Measurements from ENCODE around the gene NBEA.

NBEA gene

DNA sequence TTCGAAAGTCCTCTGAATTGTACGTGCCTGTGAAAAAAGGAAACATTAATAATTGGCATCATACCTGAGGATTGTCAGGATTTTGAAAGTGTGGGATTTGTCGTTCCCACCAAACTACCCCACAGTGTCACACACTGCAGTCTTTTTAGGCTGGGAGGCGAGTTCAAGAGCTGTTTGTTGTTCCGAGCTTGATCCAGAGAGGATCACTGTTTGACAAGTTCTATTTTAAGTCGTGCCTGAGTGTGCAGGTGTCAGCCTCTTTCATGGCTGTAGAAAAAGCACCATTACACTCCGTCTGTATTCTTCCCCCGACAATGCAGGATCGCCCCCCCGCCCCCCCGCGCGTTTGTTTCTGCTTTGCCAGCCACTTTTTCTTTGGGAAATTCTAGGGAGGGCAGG lies 635 bp upstream of the NBEA start:
- TF ChIP-seq, protein P1, sequence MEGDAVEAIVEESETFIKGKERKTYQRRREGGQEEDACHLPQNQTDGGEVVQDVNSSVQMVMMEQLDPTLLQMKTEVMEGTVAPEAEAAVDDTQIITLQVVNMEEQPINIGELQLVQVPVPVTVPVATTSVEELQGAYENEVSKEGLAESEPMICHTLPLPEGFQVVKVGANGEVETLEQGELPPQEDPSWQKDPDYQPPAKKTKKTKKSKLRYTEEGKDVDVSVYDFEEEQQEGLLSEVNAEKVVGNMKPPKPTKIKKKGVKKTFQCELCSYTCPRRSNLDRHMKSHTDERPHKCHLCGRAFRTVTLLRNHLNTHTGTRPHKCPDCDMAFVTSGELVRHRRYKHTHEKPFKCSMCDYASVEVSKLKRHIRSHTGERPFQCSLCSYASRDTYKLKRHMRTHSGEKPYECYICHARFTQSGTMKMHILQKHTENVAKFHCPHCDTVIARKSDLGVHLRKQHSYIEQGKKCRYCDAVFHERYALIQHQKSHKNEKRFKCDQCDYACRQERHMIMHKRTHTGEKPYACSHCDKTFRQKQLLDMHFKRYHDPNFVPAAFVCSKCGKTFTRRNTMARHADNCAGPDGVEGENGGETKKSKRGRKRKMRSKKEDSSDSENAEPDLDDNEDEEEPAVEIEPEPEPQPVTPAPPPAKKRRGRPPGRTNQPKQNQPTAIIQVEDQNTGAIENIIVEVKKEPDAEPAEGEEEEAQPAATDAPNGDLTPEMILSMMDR (IDR thresholded peaks at IDR 0.05): no peak

DNA sequence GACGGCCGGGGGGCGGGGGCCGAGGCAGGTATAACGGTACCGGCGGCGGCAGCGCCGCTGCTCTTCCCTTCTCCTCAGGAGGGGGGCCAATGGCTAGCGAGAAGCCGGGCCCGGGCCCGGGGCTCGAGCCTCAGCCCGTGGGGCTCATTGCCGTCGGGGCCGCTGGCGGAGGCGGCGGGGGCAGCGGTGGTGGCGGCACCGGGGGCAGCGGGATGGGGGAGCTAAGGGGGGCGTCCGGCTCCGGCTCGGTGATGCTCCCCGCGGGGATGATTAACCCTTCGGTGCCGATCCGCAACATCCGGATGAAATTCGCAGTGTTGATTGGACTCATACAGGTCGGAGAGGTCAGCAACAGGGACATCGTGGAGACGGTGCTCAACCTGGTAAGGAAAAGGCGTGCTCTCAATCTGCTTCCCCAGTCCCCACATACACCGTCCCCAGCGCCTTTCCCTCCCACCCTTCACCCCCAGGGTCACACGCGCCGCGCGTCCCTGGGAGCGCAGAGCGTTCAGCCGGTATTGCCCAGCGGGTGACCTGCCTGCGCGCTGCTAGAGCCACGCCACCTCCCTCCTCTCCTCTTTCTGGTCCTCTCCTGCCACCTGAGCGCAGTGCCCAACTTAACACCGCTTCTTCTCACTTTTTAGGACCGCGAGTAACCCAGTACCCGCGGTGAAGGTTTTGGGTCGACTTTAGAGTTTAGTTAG lies 814 bp downstream of the NBEA start:
- TF ChIP-seq, protein P1 (IDR thresholded peaks at IDR 0.05): no peak

DNA sequence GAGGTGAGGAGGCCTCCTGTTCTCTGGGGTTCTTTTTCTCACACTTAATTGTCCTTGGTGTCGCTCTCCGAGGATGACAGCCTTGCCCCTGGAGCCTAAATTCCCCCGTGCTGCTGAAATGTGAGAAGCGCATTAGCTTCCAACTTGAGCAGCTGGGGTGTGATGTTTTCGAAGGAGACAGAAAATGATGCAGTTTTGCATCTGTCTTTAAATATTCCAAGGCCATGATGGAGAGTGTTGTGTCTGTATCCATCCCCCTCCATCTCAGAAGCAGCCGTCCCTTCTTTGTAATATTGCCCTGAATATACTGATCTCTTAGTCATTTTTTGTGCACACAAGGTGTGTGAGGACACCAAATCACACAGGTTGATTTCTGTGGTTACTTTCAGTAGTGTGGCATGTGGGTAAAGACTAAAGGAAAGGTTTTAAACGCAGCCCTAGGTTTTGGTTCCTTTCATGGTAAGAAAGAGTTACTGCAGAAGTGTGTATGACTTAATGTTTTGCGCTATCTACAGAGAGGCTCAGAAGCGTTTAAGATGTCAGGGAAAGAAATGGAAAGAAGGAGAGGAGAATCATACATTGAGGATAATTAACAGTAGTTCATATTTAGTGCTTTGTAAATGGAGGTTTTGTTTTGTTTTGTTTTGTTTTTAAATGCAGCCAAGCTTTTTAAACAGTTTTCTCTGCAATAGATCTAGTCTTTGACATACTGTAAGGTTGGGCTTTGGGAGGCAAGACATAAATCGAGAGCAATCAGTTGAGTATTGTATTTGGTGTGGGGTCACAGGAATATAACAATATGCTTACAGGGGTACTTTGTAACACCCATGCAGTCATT lies 1.6 kb downstream of the NBEA start:
- TF ChIP-seq, protein P1 (IDR thresholded peaks at IDR 0.05): no peak

DNA sequence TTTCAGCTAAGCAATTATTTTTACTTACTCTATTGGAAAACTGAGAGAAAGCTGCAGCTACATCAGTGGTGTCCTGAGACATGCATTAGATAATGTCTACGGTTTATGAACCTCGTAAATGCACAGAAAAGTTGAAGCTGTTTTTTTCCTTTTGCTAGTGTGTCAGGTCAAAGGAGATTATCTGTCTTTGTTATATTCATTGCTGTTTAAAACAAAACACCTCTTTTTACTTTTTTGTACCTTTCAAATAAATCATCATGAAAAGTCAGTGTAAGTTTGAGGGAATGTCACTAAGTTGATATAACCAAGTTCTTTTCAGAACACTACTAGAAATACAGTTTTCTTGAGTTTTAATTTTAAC lies 2.2 kb downstream of the NBEA start:
- TF ChIP-seq, protein P1 (IDR thresholded peaks at IDR 0.05): no peak

DNA sequence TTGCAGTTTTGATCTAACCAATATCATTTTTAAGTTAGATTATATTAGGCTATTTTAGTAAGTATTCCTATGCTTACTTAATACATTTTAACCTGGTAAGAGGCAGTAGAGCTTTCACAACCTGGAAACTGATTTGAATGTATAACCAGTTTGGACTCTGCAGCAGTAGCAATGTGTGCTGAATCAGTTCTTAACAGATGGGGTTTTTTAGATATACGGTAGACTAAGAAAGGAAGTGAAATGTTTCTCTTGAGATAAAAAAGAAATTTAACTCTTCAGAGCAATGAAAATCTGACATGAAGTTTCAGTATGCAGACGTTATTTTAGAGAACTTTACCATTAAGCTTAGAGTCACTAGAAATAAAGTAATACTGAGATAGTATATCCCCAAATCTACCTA lies 2.7 kb downstream of the NBEA start:
- TF ChIP-seq, protein P1 (IDR thresholded peaks at IDR 0.05): no peak

DNA sequence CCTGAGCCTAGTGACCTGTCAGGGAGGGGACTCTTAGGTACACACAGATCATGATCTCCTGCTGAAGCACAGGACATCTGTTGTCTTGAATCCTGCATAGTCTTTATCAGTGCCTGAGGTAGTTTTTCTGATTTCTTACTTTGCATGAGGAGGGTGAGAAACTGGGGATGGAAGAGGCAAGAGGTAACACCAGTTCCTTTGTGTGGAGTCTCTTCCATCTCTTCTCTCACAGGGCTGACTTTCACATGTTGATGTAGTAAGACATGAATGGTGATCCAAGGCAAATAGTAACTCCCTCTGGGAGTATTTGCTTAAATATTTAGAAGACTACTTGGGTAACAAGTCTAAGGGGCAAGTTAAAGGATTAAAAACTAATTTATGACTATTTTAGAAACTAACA lies 9.5 kb downstream of the NBEA start:
- TF ChIP-seq, protein P1 (IDR thresholded peaks at IDR 0.05): no peak

DNA sequence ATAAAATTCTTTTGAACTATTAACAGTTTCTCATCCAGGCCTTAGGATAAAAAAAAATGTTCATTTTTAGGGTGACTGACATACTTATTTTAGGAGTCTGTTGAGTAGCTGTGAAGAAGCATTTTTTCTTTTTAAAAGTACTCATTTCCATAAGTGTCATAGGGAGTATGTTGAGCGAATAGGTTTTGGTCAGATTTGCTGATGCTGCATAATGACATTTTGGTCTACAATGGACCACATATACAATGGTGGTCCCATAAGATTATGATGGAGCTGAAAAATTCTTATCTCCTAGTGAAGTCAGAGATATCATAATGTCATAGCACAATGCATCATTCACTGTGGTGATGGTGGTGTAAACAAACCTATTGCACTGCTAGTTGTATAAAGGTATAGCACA lies 17.4 kb downstream of the NBEA start:
- TF ChIP-seq, protein P1 (IDR thresholded peaks at IDR 0.05): no peak

Measured in LNCAP (cell line).